Measurements from ENCODE around the gene SPEM2. TPM values are rescaled to one million over a fixed set of nuclear protein-coding genes. Genes with fewer than 3 reads are reported as not detected.

Gene SPEM2
- total and polyA plus RNA-seq, 3 experiments from 2014 or later: not detected

DNA sequence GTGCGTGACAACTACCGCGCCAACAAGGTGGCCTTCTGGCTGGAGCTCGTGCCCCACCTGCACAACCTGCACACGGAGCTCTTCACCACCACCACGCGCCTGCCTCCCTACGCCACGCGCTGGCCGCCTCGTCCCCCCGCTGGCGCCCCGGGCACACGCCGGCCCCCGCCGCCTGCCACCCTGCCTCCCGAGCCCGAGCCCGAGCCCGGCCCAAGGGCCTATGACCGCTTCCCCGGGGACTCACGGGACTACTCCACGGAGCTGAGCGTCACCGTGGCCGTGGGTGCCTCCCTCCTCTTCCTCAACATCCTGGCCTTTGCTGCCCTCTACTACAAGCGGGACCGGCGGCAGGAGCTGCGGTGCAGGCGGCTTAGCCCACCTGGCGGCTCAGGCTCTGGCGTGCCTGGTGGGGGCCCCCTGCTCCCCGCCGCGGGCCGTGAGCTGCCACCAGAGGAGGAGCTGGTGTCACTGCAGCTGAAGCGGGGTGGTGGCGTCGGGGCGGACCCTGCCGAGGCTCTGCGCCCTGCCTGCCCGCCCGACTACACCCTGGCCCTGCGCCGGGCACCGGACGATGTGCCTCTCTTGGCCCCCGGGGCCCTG, 8.3 kb upstream of the SPEM2 start:
- CTCF ChIA-PET: no interaction called here
- H3K4me3 ChIP-seq (ENCODE audit: low read length): no peak overlapping the region
- no peak for DNase-seq
- no peaks in the 10 kb centered on the region for H3K27me3 ChIP-seq (ENCODE audit: insufficient read depth, low read length, poor library complexity, severe bottlenecking)
- Mint-ChIP-seq H3K4me3 (no peak overlapping the region), H3K9me3 (no peaks in the 10 kb centered on the region), H3K36me3 (peaks cover 0 to 1% (median 0%) of the 10 kb centered on the region in 3 donors), H3K4me1 (peaks cover 0 to 2% (median 0%) of the 10 kb centered on the region in 3 donors), H3K27ac (no peak overlapping the region), H3K27me3 (peaks cover 1 to 6% of the 10 kb centered on the region in 2 donors)
- no peak overlapping the region for H3K27ac ChIP-seq (ENCODE audit: low read depth, low read length)
- H3K4me1 ChIP-seq (ENCODE audit: insufficient read depth, low read length): no peaks in the 10 kb centered on the region
- POLR2A ChIA-PET: no interaction called here
- H3K36me3 ChIP-seq (ENCODE audit: insufficient read depth, low read length): no peaks in the 10 kb centered on the region
- no peaks in the 10 kb centered on the region for H3K9me3 ChIP-seq (ENCODE audit: low read length)

DNA sequence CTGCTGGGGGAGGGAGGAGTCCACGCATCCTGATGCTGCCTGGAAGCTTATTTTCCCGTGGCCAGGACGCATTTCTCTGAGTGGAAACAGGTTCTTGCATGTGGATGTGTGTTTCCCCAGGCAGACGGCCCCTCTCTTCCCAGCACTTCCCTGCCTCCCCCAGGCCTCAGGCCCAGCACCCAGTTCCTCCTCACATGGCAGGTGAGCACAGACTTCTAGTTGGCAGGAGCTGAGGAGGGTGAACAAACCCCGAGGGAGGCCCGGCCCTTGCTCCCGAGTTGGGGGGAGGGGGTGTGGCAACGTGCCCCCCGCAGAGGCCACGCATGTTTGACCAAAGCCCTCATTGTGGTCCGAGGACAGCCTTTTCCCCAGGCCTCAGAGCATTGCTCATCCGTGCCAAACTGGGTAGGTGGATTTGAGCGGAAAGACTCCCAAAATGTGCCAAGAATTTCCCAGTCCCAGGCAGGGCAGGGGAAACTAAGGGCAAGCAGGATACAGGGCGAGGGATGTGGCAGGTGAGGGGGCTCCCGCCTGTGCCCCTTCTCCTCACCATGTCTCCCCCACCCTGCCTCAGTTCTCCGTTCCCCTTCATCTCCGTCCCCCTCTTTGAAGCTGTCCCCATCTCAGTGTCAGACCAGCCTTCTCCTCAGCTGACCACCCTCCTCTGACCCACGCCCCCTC, 6.8 kb upstream of the SPEM2 start:
- POLR2A ChIA-PET: no interaction called here
- peaks cover 0 to 1% (median 0%) of the 10 kb centered on the region in 3 donors for H3K36me3 Mint-ChIP-seq

DNA sequence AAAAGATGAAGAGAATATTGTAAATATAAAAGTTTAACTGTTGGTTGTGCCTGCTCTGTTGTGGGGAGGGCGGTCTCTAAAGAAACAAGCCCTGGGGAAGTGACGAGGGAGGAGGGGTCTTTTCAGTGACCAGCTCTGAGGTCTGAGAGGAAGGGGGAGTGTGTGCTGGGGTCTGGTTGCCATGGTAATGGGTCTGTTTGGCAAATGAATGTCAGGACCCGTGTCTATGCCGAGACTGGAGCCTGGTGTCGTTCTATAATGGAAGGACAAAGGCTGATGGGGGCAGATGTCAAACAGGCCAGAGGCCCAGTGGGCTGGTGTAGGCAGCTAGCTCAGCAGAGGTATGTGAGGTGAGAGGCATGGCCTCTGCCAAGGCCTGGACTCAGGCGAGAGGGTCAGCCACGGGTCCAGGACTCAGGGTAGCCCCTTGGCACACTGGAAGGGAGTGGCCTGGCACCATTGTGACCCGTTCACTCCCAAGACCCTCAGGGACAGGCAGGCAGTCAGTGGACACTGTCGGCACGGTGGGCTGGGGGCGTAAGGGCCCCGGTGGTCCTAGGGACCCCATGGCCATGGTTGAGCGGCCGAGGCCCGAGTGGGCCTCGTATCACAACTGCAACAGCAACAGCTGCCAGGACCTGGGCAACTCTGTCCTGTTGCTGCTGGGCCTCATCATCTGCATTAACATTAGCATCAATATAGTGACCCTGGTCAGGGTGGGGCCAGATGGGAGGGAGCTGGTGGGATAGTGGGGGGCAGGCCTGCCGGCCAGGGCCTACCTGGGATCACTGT, 5.4 kb upstream of the SPEM2 start, which contains the start of gene SPEM1:
Gene SPEM1, plus strand, starts transcription at position 506 of the 792 bp plus-strand sequence. Its CDS starts 61 bp downstream, at position 567.
- peak within 1 kb of the TSS in 1 of 7 donors; percentile 32 for H3K4me3 Mint-ChIP-seq
- peaks cover 0 to 6% of the 10 kb centered on the region in 2 donors for H3K27me3 Mint-ChIP-seq
- CTCF ChIA-PET: interaction anchor here (0.9 kb wide), 1 partner anchor 140 kb away, joined by 3 read pairs; no protein-coding TSS in a partner anchor
- Histone ChIP-seq H3K4me1 (ENCODE audit: insufficient read depth, low read length) (no peaks in the 10 kb centered on the region), H3K4me3 (ENCODE audit: low read length) (no peak within 1 kb of the TSS), H3K36me3 (ENCODE audit: insufficient read depth, low read length) (no peaks in the 10 kb centered on the region), H3K27me3 (ENCODE audit: insufficient read depth, low read length, poor library complexity, severe bottlenecking) (no peaks in the 10 kb centered on the region), H3K27ac (ENCODE audit: low read depth, low read length) (no peak within 1 kb of the TSS), H3K9me3 (ENCODE audit: low read length) (no peaks in the 10 kb centered on the region)
- DNase-seq: no peak
- H3K36me3 Mint-ChIP-seq: peaks cover 0 to 1% (median 0%) of the 10 kb centered on the region in 3 donors
- peaks cover 0 to 2% (median 0%) of the 10 kb centered on the region in 3 donors for H3K4me1 Mint-ChIP-seq
- H3K27ac Mint-ChIP-seq: no peak within 1 kb of the TSS
- POLR2A ChIA-PET: interaction anchor here (0.6 kb wide), 1 partner anchor 48 kb away, joined by 4 read pairs; no protein-coding TSS in a partner anchor
- H3K9me3 Mint-ChIP-seq: no peaks in the 10 kb centered on the region

More for the DNA sequence above, 6.8 kb upstream of the SPEM2 start:
- Mint-ChIP-seq H3K27me3 (peaks cover 0 to 6% of the 10 kb centered on the region in 2 donors), H3K27ac (no peak overlapping the region), H3K4me1 (peaks cover 0 to 2% (median 0%) of the 10 kb centered on the region in 3 donors), H3K9me3 (no peaks in the 10 kb centered on the region), H3K4me3 (no peak overlapping the region)
- Histone ChIP-seq H3K36me3 (ENCODE audit: insufficient read depth, low read length) (no peaks in the 10 kb centered on the region), H3K27me3 (ENCODE audit: insufficient read depth, low read length, poor library complexity, severe bottlenecking) (no peaks in the 10 kb centered on the region), H3K27ac (ENCODE audit: low read depth, low read length) (no peak overlapping the region), H3K4me3 (ENCODE audit: low read length) (no peak overlapping the region), H3K9me3 (ENCODE audit: low read length) (no peaks in the 10 kb centered on the region), H3K4me1 (ENCODE audit: insufficient read depth, low read length) (no peaks in the 10 kb centered on the region)
- CTCF ChIA-PET: no interaction called here
- no peak for DNase-seq

DNA sequence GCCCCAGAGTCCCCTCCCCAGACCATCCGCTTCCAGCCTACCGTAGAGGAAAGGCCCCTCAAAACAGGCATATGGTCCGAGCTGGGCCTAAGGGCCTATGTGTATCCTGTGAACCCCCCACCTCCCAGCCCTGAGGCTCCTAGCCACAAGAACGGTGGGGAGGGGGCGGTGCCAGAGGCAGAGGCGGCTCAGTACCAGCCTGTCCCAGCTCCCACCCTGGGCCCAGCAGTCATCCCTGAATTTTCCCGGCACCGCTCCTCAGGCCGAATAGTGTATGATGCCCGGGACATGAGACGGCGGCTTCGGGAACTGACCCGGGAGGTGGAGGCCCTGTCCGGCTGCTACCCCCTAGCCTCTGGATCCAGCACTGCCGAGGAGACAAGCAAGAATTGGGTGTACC, 4.2 kb upstream of the SPEM2 start:
- peaks cover 3 to 6% of the 10 kb centered on the region in 2 donors for H3K27me3 Mint-ChIP-seq
- Histone ChIP-seq H3K27me3 (ENCODE audit: insufficient read depth, low read length, poor library complexity, severe bottlenecking) (no peaks in the 10 kb centered on the region), H3K9me3 (ENCODE audit: low read length) (no peaks in the 10 kb centered on the region), H3K27ac (ENCODE audit: low read depth, low read length) (no peak overlapping the region), H3K4me1 (ENCODE audit: insufficient read depth, low read length) (no peaks in the 10 kb centered on the region), H3K4me3 (ENCODE audit: low read length) (no peak overlapping the region), H3K36me3 (ENCODE audit: insufficient read depth, low read length) (no peaks in the 10 kb centered on the region)
- ChIA-PET POLR2A (no interaction called here), CTCF (interaction anchor here (0.9 kb wide), 1 partner anchor 139 kb away, joined by 3 read pairs; no protein-coding TSS in a partner anchor)
- H3K4me3 Mint-ChIP-seq: no peak overlapping the region
- H3K9me3 Mint-ChIP-seq: no peaks in the 10 kb centered on the region
- no peak overlapping the region for H3K27ac Mint-ChIP-seq
- no peak for DNase-seq
- peaks cover 0 to 2% (median 0%) of the 10 kb centered on the region in 3 donors for H3K4me1 Mint-ChIP-seq
- H3K36me3 Mint-ChIP-seq: peaks cover 0 to 1% (median 0%) of the 10 kb centered on the region in 3 donors

DNA sequence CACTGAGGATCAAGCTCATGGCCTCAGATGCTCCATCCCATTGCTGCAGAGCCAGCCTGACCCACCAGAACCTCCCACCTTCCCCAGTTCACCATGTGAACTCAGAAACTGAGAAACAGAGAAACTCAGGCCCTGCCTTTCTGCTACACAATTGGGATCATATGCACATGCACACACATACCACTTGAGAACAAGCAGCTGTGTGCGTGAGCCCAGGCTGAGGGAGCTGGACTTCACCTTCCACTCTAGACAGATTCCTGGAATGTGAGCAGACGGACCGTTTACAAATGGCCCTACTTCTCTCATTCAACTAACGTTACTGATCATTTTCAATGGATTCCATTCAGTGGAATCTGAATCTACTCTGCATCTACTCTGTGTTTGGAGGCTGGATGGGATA, 1.7 kb upstream of the SPEM2 start:
- Mint-ChIP-seq H3K27me3 (peaks cover 3 to 6% of the 10 kb centered on the region in 2 donors), H3K27ac (no peak overlapping the region), H3K4me3 (no peak overlapping the region), H3K36me3 (no peaks in the 10 kb centered on the region), H3K9me3 (no peaks in the 10 kb centered on the region), H3K4me1 (no peaks in the 10 kb centered on the region)
- no peaks in the 10 kb centered on the region for H3K9me3 ChIP-seq (ENCODE audit: low read length)
- no peaks in the 10 kb centered on the region for H3K27me3 ChIP-seq (ENCODE audit: insufficient read depth, low read length, poor library complexity, severe bottlenecking)
- CTCF ChIA-PET: interaction anchor here (0.7 kb wide), 1 partner anchor 137 kb away, joined by 3 read pairs; no protein-coding TSS in a partner anchor
- H3K4me1 ChIP-seq (ENCODE audit: insufficient read depth, low read length): no peaks in the 10 kb centered on the region
- POLR2A ChIA-PET: interaction anchor here (0.6 kb wide), 1 partner anchor 28 kb away, joined by 3 read pairs; no protein-coding TSS in a partner anchor
- H3K27ac ChIP-seq (ENCODE audit: low read depth, low read length): no peak overlapping the region
- no peak overlapping the region for H3K4me3 ChIP-seq (ENCODE audit: low read length)
- H3K36me3 ChIP-seq (ENCODE audit: insufficient read depth, low read length): no peaks in the 10 kb centered on the region
- no peak for DNase-seq

DNA sequence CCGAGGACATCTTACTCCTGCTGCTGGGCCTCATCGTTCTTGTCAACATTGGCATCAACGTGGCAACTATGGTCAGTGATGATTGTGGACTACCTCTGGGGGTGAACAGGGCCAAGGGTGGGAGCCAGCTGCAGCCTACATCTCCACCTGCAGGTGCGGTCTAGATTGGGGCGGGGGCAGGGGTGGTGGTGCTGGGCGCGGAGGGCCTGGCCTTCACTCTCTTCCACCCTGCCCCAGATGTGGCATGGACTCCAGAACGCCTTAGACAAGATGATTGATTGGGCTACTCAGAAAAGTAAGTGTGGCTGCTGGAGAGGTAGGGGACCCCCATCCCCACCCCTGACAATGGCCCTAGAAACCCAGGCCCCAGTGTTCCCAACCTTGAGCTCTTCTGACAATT, 340 bp downstream of the SPEM2 start:
- no peaks in the 10 kb centered on the region for H3K9me3 ChIP-seq (ENCODE audit: low read length)
- H3K4me3 ChIP-seq (ENCODE audit: low read length): no peak overlapping the region
- H3K27ac ChIP-seq (ENCODE audit: low read depth, low read length): no peak overlapping the region
- Mint-ChIP-seq H3K4me3 (no peak overlapping the region), H3K9me3 (no peaks in the 10 kb centered on the region), H3K27ac (peak overlapping the region in 1 of 8 donors; percentile 5), H3K4me1 (no peaks in the 10 kb centered on the region), H3K36me3 (no peaks in the 10 kb centered on the region), H3K27me3 (peaks cover 0 to 3% of the 10 kb centered on the region in 2 donors)
- no peaks in the 10 kb centered on the region for H3K4me1 ChIP-seq (ENCODE audit: insufficient read depth, low read length)
- ChIA-PET POLR2A (no interaction called here), CTCF (interaction anchor here (0.6 to 1.3 kb wide), 2 partner anchors 11 to 49 kb away, joined by 3 to 4 read pairs; no protein-coding TSS in a partner anchor)
- no peak for DNase-seq
- no peaks in the 10 kb centered on the region for H3K36me3 ChIP-seq (ENCODE audit: insufficient read depth, low read length)
- no peaks in the 10 kb centered on the region for H3K27me3 ChIP-seq (ENCODE audit: insufficient read depth, low read length, poor library complexity, severe bottlenecking)

DNA sequence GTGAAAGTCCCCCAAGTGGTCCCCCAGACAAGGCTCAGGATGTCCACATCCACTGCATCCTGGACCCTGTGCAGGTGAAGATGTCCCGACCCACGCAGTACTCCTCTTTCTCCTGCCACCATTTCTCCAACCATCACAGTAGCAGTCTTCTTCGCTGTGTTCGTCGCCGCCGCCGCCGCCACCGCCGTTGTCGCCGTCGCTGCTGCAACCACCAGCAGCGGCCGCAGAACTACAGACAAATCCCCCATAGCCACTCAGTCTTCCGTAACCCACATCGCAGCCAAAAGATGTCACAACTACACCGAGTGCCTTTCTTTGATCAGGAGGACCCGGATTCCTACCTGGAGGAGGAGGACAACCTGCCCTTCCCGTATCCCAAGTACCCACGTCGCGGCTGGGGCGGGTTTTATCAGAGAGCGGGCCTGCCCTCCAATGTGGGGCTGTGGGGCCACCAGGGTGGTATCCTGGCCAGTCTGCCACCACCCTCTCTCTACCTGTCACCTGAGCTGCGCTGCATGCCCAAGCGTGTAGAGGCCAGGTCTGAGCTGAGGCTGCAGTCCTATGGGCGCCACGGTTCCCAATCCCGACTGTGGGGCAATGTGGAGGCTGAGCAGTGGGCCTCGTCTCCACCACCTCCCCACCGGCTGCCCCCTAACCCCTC, 917 bp downstream of the SPEM2 start:
- H3K4me1 Mint-ChIP-seq: no peaks in the 10 kb centered on the region
- Histone ChIP-seq H3K27ac (ENCODE audit: low read depth, low read length) (no peak overlapping the region), H3K36me3 (ENCODE audit: insufficient read depth, low read length) (no peaks in the 10 kb centered on the region), H3K4me3 (ENCODE audit: low read length) (no peak overlapping the region), H3K4me1 (ENCODE audit: insufficient read depth, low read length) (no peaks in the 10 kb centered on the region), H3K9me3 (ENCODE audit: low read length) (no peaks in the 10 kb centered on the region), H3K27me3 (ENCODE audit: insufficient read depth, low read length, poor library complexity, severe bottlenecking) (no peaks in the 10 kb centered on the region)
- DNase-seq: no peak
- ChIA-PET POLR2A (no interaction called here), CTCF (interaction anchor here (2.1 kb wide), 1 partner anchor 11 kb away, joined by 10 read pairs; no protein-coding TSS in a partner anchor)
- no peaks in the 10 kb centered on the region for H3K9me3 Mint-ChIP-seq
- no peak overlapping the region for H3K4me3 Mint-ChIP-seq
- H3K27me3 Mint-ChIP-seq: peaks cover 0 to 3% of the 10 kb centered on the region in 2 donors
- H3K36me3 Mint-ChIP-seq: no peaks in the 10 kb centered on the region
- peak overlapping the region in 1 of 8 donors; percentile 5 for H3K27ac Mint-ChIP-seq

Measured in CD8-positive, alpha-beta memory T cell (primary cell).